ENCODE results near the gene PRPF39. TPM values are rescaled to one million over a fixed set of nuclear protein-coding genes. Genes with fewer than 3 reads are reported as not detected.
A peak's percentile ranks its signal among the peaks of the same experiment; 100 is the strongest.

Gene PRPF39
- total and polyA plus RNA-seq, 2 of the 13 experiments (the other 11 are each of a cell fraction or from before 2014, with no cell fraction given) = 44.2 to 65.0 TPM

DNA sequence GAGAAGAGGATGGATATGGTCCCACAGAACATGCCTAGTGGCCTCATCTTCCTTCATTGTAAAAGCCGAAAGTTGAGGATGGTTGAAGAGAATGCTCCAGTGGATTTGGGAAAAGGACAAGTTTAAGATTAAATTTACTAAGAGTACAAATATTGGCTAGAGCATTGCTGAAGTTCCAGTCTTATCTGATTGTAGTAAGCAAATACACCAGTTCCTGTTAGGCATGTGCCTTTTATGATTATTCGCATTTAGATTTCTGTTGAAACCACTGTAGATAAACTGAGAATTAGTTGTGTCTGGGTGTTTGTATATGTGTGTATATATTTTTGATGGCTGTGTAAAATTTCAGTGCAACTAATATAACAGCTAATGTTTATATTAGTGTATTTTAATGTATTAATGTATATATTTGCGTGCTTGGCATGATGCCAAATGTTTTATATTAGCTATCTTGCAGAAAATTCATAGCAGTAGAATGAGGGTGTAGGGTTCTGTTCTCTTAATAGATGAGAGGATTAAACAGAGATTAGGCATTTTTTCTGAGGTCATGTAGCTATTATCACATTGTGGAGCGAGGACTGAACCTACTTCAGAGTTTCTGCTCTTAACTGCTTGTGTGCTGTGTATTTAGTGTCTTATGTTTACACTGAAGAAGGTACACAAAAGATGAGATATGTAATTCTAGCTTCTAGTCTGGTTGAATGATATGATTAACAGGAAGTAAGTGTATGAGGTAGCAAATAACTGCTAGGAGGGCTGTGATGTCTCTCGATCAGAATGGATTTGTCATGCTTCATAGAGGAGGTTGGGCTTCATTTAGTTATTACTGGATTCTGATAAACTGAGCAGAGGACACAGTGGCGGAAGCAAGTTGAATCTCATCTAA lies 29.2 kb downstream of the PRPF39 start (continued):
- TF ChIP-seq, protein P1, sequence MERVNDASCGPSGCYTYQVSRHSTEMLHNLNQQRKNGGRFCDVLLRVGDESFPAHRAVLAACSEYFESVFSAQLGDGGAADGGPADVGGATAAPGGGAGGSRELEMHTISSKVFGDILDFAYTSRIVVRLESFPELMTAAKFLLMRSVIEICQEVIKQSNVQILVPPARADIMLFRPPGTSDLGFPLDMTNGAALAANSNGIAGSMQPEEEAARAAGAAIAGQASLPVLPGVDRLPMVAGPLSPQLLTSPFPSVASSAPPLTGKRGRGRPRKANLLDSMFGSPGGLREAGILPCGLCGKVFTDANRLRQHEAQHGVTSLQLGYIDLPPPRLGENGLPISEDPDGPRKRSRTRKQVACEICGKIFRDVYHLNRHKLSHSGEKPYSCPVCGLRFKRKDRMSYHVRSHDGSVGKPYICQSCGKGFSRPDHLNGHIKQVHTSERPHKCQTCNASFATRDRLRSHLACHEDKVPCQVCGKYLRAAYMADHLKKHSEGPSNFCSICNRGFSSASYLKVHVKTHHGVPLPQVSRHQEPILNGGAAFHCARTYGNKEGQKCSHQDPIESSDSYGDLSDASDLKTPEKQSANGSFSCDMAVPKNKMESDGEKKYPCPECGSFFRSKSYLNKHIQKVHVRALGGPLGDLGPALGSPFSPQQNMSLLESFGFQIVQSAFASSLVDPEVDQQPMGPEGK (CRISPR knock-in tag; IDR thresholded peaks at IDR 0.05) = no peak
- TF ChIP-seq, protein P2, sequence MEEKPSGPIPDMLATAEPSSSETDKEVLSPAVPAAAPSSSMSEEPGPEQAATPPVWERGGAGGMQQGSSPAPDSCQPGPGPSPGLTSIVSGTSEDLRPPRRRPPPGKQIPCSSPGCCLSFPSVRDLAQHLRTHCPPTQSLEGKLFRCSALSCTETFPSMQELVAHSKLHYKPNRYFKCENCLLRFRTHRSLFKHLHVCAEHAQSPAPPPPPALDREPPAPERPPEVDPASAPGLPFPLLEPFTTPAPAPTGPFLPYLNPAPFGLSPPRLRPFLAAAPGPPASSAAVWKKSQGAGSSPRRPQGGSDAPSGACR (CRISPR knock-in tag; IDR thresholded peaks at IDR 0.05) = no peak
- TF ChIP-seq, protein P3, sequence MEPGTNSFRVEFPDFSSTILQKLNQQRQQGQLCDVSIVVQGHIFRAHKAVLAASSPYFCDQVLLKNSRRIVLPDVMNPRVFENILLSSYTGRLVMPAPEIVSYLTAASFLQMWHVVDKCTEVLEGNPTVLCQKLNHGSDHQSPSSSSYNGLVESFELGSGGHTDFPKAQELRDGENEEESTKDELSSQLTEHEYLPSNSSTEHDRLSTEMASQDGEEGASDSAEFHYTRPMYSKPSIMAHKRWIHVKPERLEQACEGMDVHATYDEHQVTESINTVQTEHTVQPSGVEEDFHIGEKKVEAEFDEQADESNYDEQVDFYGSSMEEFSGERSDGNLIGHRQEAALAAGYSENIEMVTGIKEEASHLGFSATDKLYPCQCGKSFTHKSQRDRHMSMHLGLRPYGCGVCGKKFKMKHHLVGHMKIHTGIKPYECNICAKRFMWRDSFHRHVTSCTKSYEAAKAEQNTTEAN (CRISPR knock-in tag; conservative IDR thresholded peaks at IDR 0.05) = no peak
- no peak for TF ChIP-seq RELA (CRISPR knock-in tag; IDR thresholded peaks at IDR 0.05)
- no peak for TF ChIP-seq ARHGAP35 (CRISPR knock-in tag; IDR thresholded peaks at IDR 0.05; ENCODE audit: borderline replicate concordance)
- TF ChIP-seq XBP1 (CRISPR knock-in tag; IDR thresholded peaks at IDR 0.05) = no peak
- TF ChIP-seq ZFP82 (CRISPR knock-in tag; IDR thresholded peaks at IDR 0.05; ENCODE audit: borderline replicate concordance) = no peak
- TF ChIP-seq, protein P4, sequence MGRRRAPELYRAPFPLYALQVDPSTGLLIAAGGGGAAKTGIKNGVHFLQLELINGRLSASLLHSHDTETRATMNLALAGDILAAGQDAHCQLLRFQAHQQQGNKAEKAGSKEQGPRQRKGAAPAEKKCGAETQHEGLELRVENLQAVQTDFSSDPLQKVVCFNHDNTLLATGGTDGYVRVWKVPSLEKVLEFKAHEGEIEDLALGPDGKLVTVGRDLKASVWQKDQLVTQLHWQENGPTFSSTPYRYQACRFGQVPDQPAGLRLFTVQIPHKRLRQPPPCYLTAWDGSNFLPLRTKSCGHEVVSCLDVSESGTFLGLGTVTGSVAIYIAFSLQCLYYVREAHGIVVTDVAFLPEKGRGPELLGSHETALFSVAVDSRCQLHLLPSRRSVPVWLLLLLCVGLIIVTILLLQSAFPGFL (CRISPR knock-in tag; IDR thresholded peaks at IDR 0.05) = no peak
- no peak for TF ChIP-seq FLYWCH1 (CRISPR knock-in tag; IDR thresholded peaks at IDR 0.05)
- TF ChIP-seq ZNF660 (CRISPR knock-in tag; IDR thresholded peaks at IDR 0.05; ENCODE audit: borderline replicate concordance, low read depth) = no peak
- no peak for TF ChIP-seq ZNF563 (CRISPR knock-in tag; IDR thresholded peaks at IDR 0.05)
- peak; percentile 38 for TF ChIP-seq ASH2L (IDR thresholded peaks at IDR 0.05; ENCODE audit: insufficient read length, low read depth, low read length)
- TF ChIP-seq ZNF292 (CRISPR knock-in tag; IDR thresholded peaks at IDR 0.05; ENCODE audit: borderline replicate concordance, low read depth) = no peak
- no peak for TF ChIP-seq U2AF1 (optimal IDR thresholded peaks at IDR 0.05; ENCODE audit: low read depth, low read length)
- no peak for TF ChIP-seq HNRNPH1 (optimal IDR thresholded peaks at IDR 0.05; ENCODE audit: low read depth, low read length)
- TF ChIP-seq PHF21A (CRISPR knock-in tag; IDR thresholded peaks at IDR 0.05) = no peak
- TF ChIP-seq RORA (CRISPR knock-in tag; IDR thresholded peaks at IDR 0.05) = no peak
- TF ChIP-seq ZNF850 (CRISPR knock-in tag; conservative IDR thresholded peaks at IDR 0.05) = no peak
- no peak for TF ChIP-seq CBX2 (IDR thresholded peaks at IDR 0.05; ENCODE audit: low read depth, low read length)
- TF ChIP-seq CBX2 (CRISPR knock-in tag; IDR thresholded peaks at IDR 0.05; ENCODE audit: low read depth) = no peak
- no peak for TF ChIP-seq CENPT (CRISPR knock-in tag; IDR thresholded peaks at IDR 0.05; ENCODE audit: low read depth)
- TF ChIP-seq ZNF510 (CRISPR knock-in tag; IDR thresholded peaks at IDR 0.05; ENCODE audit: low read depth) = no peak
- TF ChIP-seq RARG (CRISPR knock-in tag; IDR thresholded peaks at IDR 0.05; ENCODE audit: low read depth) = no peak
- TF ChIP-seq, protein P5, sequence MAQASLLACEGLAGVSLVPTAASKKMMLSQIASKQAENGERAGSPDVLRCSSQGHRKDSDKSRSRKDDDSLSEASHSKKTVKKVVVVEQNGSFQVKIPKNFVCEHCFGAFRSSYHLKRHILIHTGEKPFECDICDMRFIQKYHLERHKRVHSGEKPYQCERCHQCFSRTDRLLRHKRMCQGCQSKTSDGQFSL (CRISPR knock-in tag; IDR thresholded peaks at IDR 0.05) = no peak
- no peak for TF ChIP-seq GFI1 (CRISPR knock-in tag; IDR thresholded peaks at IDR 0.05; ENCODE audit: borderline replicate concordance)
- no peak for TF ChIP-seq FOXK2 (IDR thresholded peaks at IDR 0.05)

All from HepG2 (cell line).